HG02571 (cell line): ENCODE data around the gene CTLA4.
A peak's percentile ranks its signal among the peaks of the same experiment; 100 is the strongest.
"Not testable (repeated sequence)": the region's sequence is repeated elsewhere in the genome, so short reads cannot be mapped to it uniquely, and the experiment has no call there.

Source experiments
- ATAC-seq: cut with Tn5 transposase; IDR thresholded peaks from one replicate; pipeline ENCODE4 v1.9.1; 2021; ENCODE audit warnings: mild to moderate bottlenecking, moderate library complexity; ENCODE audit not compliant: unreplicated experiment

The CTLA4 gene

GRCh38 chr2:203855274-203855673 lies 12.3 kb upstream of the CTLA4 start:
- ATAC-seq, result no peak

GRCh38 chr2:203857656-203858055 lies 9.9 kb upstream of the CTLA4 start:
- ATAC-seq, result no peak

GRCh38 chr2:203858176-203858575 lies 9.4 kb upstream of the CTLA4 start:
- no peak for ATAC-seq

- no peak for ATAC-seq
Observed at GRCh38 chr2:203859030-203859789, 8.4 kb upstream of the CTLA4 start.

- ATAC-seq, result no peak
Observed at GRCh38 chr2:203861197-203861596, 6.4 kb upstream of the CTLA4 start.

GRCh38 chr2:203861607-203862006 lies 6.0 kb upstream of the CTLA4 start:
- no peak for ATAC-seq

GRCh38 chr2:203869223-203870042 lies 1.9 kb downstream of the CTLA4 start:
- no peak for ATAC-seq

- no peak for ATAC-seq
Observed at GRCh38 chr2:203870481-203870880, 2.9 kb downstream of the CTLA4 start.

- no peak for ATAC-seq
Observed at GRCh38 chr2:203870941-203871340, 3.4 kb downstream of the CTLA4 start.

- peak; percentile 96 for ATAC-seq
Observed at GRCh38 chr2:203871371-203871983, 3.9 kb downstream of the CTLA4 start.

GRCh38 chr2:203873461-203873860 lies 5.9 kb downstream of the CTLA4 start:
- ATAC-seq, result no peak

GRCh38 chr2:203873921-203874631 lies 6.5 kb downstream of the CTLA4 start:
- no peak for ATAC-seq

- no peak for ATAC-seq
Observed at GRCh38 chr2:203875471-203875870, 7.9 kb downstream of the CTLA4 start.

GRCh38 chr2:203876328-203876727 lies 8.8 kb downstream of the CTLA4 start:
- ATAC-seq, result no peak

- ATAC-seq, result no peak
Observed at GRCh38 chr2:203878063-203878462, 10.5 kb downstream of the CTLA4 start.

- ATAC-seq, result no peak
Observed at GRCh38 chr2:203880557-203881125, 13.1 kb downstream of the CTLA4 start.

GRCh38 chr2:203881185-203881584 lies 13.6 kb downstream of the CTLA4 start:
- not testable (repeated sequence) for ATAC-seq

GRCh38 chr2:203882551-203882950 lies 15.0 kb downstream of the CTLA4 start:
- ATAC-seq, result no peak

- no peak for ATAC-seq
Observed at GRCh38 chr2:203886661-203887151, 19.1 kb downstream of the CTLA4 start.

- ATAC-seq, result no peak
Observed at GRCh38 chr2:203887677-203888076, 20.1 kb downstream of the CTLA4 start.

- ATAC-seq, result no peak
Observed at GRCh38 chr2:203889542-203889941, 22.0 kb downstream of the CTLA4 start.
